ENCODE results near the gene DNLZ.

DNA sequence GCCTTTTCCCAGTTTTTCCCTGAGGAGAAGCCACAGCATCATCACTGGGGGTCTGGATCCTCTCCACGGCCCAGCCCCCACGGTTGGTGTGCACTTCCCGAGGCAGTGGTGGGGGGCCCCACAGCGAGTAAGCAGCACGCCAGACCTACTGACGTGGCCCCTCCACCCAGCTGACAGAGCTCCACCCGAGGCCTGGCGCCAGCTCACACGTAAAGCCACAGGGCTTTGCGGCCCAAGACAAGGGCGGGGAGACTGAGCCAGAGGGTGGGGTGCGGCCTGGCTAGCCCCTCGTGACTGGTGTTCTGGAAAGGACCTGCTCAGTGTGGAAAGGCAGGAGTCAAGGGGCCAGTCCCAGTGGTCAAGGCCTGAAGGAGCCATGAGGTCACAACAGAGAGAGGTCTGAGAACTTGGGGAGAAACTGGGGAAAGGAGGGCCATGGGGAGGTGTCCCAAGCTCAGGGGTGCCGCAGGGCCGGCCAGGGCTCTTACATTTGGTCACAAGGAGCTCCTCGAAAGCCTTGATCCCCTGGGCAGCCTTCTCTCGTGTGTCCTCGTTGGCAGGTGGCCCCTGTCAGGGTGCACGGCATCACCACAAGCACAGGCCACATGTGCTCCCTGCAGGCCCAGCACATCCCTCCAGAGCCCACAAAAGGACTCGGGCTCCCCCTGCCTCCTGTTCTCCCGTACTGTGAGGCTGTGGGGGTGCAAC, 30.9 kb upstream of the DNLZ start:
- TF ChIP-seq, protein P1, sequence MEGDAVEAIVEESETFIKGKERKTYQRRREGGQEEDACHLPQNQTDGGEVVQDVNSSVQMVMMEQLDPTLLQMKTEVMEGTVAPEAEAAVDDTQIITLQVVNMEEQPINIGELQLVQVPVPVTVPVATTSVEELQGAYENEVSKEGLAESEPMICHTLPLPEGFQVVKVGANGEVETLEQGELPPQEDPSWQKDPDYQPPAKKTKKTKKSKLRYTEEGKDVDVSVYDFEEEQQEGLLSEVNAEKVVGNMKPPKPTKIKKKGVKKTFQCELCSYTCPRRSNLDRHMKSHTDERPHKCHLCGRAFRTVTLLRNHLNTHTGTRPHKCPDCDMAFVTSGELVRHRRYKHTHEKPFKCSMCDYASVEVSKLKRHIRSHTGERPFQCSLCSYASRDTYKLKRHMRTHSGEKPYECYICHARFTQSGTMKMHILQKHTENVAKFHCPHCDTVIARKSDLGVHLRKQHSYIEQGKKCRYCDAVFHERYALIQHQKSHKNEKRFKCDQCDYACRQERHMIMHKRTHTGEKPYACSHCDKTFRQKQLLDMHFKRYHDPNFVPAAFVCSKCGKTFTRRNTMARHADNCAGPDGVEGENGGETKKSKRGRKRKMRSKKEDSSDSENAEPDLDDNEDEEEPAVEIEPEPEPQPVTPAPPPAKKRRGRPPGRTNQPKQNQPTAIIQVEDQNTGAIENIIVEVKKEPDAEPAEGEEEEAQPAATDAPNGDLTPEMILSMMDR (IDR thresholded peaks at IDR 0.05; ENCODE audit: low read depth, low read length, poor library complexity, severe bottlenecking) = no peak
- no peak for TF ChIP-seq EZH2phosphoT487 (IDR thresholded peaks at IDR 0.05; ENCODE audit: borderline replicate concordance, low read length)
